ENCODE results near the gene EXOSC10.
"Not testable (repeated sequence)": the region's sequence is repeated elsewhere in the genome, so short reads cannot be mapped to it uniquely, and the experiment has no call there.

EXOSC10 gene

GRCh38 chr1:11059968-11060830 is 39.5 kb downstream of the EXOSC10 start, which contains the start of gene SRM:
SRM (minus strand) TSS chr1:11060018; CDS start chr1:11059943, 75 bp downstream.
- peak; percentile 83 for DNase-seq

GRCh38 chr1:11059155-11059967 is 40.3 kb downstream of the EXOSC10 start:
- no peak for DNase-seq

- DNase-seq: no peak
Measured at GRCh38 chr1:11058595-11059154, 41.0 kb downstream of the EXOSC10 start.

GRCh38 chr1:11058026-11058425 is 41.6 kb downstream of the EXOSC10 start:
- DNase-seq: no peak

- no peak for DNase-seq
Measured at GRCh38 chr1:11057477-11057876, 42.2 kb downstream of the EXOSC10 start.

- no peak for DNase-seq
Measured at GRCh38 chr1:11056504-11056903, 43.2 kb downstream of the EXOSC10 start.

GRCh38 chr1:11055676-11056075 is 44.0 kb downstream of the EXOSC10 start:
- no peak for DNase-seq

GRCh38 chr1:11054666-11055065 is 45.0 kb downstream of the EXOSC10 start:
- DNase-seq: no peak

- no peak for DNase-seq
Measured at GRCh38 chr1:11054181-11054580, 45.5 kb downstream of the EXOSC10 start.

- no peak for DNase-seq
Measured at GRCh38 chr1:11053758-11054137, 45.9 kb downstream of the EXOSC10 start.

GRCh38 chr1:11052839-11053757 is 46.6 kb downstream of the EXOSC10 start:
- DNase-seq: no peak

- DNase-seq: no peak
Measured at GRCh38 chr1:11051781-11052511, 47.7 kb downstream of the EXOSC10 start.

- not testable (repeated sequence) for DNase-seq
Measured at GRCh38 chr1:11051121-11051520, 48.5 kb downstream of the EXOSC10 start.

GRCh38 chr1:11046625-11047365 is 52.9 kb downstream of the EXOSC10 start, which contains the start of gene MASP2:
MASP2 (minus strand) TSS chr1:11047239; CDS start chr1:11047207, 32 bp downstream.
- DNase-seq: no peak

GRCh38 chr1:11046270-11046566 is 53.5 kb downstream of the EXOSC10 start:
- no peak for DNase-seq

GRCh38 chr1:11045428-11046269 is 54.0 kb downstream of the EXOSC10 start:
- no peak for DNase-seq

- DNase-seq: no peak
Measured at GRCh38 chr1:11044849-11045427, 54.7 kb downstream of the EXOSC10 start.

- no peak for DNase-seq
Measured at GRCh38 chr1:11044086-11044848, 55.4 kb downstream of the EXOSC10 start.
